Measurements from ENCODE around the gene RAB11FIP4. TPM values are rescaled to one million over a fixed set of nuclear protein-coding genes. Genes with fewer than 3 reads are reported as not detected.
A peak's percentile ranks its signal among the peaks of the same experiment; 100 is the strongest.

Gene RAB11FIP4
- total and polyA plus RNA-seq, 2 experiments from 2014 or later = 0.22 to 0.40 TPM

- peak; percentile 43 for DNase-seq
- H3K4me3 ChIP-seq = no peak overlapping the region
- no peak overlapping the region for H3K27ac ChIP-seq
- H3K79me2 ChIP-seq (ENCODE audit: insufficient read depth) = no peaks in the 10 kb centered on the region
- TF ChIP-seq EZH2phosphoT487 (IDR thresholded peaks at IDR 0.05; ENCODE audit: insufficient read depth, low read depth) (no peak), EZH2 (IDR thresholded peaks at IDR 0.05; ENCODE audit: insufficient read depth, poor library complexity, severe bottlenecking) (no peak)
- H2AFZ ChIP-seq = no peak overlapping the region
- H3K9me2 ChIP-seq (ENCODE audit: insufficient read depth) = no peaks in the 10 kb centered on the region
- WGBS, 2 experiments (ENCODE audit: low coverage in 1 of 2, low lambda C conversion rate in 2 of 2, missing lambda C conversion rate in 2 of 2) = 45 to 48% methylated on average over 18 of the region's 18 CpGs
- H3K36me3 ChIP-seq (ENCODE audit: low read depth) = no peaks in the 10 kb centered on the region
- no peak overlapping the region for H3K4me2 ChIP-seq (ENCODE audit: unreplicated experiment)
- H3K9me3 ChIP-seq (ENCODE audit: low read depth) = no peaks in the 10 kb centered on the region
- in situ Hi-C loops (cut with MboI) = no loop called here
- H3K4me1 ChIP-seq (ENCODE audit: insufficient read depth) = no peaks in the 10 kb centered on the region
- H4K20me1 ChIP-seq (ENCODE audit: insufficient read depth) = no peaks in the 10 kb centered on the region
- no peak overlapping the region for H3K9ac ChIP-seq
- peaks cover 17% of the 10 kb centered on the region for H3F3A ChIP-seq (ENCODE audit: insufficient read depth)
- H3K27me3 ChIP-seq (replicated peaks; ENCODE audit: insufficient read depth) = peaks cover 27% of the 10 kb centered on the region
Measured at GRCh38 chr17:31388770-31389656, 2.5 kb upstream of the RAB11FIP4 start.

GRCh38 chr17:31389657-31390381 lies 1.7 kb upstream of the RAB11FIP4 start:
- 55 to 59% methylated on average over 22 of the region's 22 CpGs for WGBS, 2 experiments (ENCODE audit: low coverage in 1 of 2, low lambda C conversion rate in 2 of 2, missing lambda C conversion rate in 2 of 2)
- no peak overlapping the region for H3K27ac ChIP-seq

GRCh38 chr17:31390426-31390747 lies 1.1 kb upstream of the RAB11FIP4 start:
- no peak for TF ChIP-seq EZH2 (IDR thresholded peaks at IDR 0.05; ENCODE audit: insufficient read depth, poor library complexity, severe bottlenecking)
- no peak for TF ChIP-seq EZH2phosphoT487 (IDR thresholded peaks at IDR 0.05; ENCODE audit: insufficient read depth, low read depth)
- Histone ChIP-seq H3K4me2 (ENCODE audit: unreplicated experiment) (no peak overlapping the region), H3K27ac (no peak overlapping the region), H3K27me3 (replicated peaks; ENCODE audit: insufficient read depth) (peaks cover 27% of the 10 kb centered on the region), H3K36me3 (ENCODE audit: low read depth) (no peaks in the 10 kb centered on the region), H3K4me3 (no peak overlapping the region), H3K9me2 (ENCODE audit: insufficient read depth) (no peaks in the 10 kb centered on the region), H3K79me2 (ENCODE audit: insufficient read depth) (no peaks in the 10 kb centered on the region), H3F3A (ENCODE audit: insufficient read depth) (peaks cover 14% of the 10 kb centered on the region), H3K9ac (no peak overlapping the region), H4K20me1 (ENCODE audit: insufficient read depth) (no peaks in the 10 kb centered on the region), H3K9me3 (ENCODE audit: low read depth) (no peaks in the 10 kb centered on the region), H3K4me1 (ENCODE audit: insufficient read depth) (no peaks in the 10 kb centered on the region), H2AFZ (no peak overlapping the region)
- 77 to 84% methylated on average over 8 of the region's 8 CpGs for WGBS, 2 experiments (ENCODE audit: low coverage in 1 of 2, low lambda C conversion rate in 2 of 2, missing lambda C conversion rate in 2 of 2)
- DNase-seq = no peak
- in situ Hi-C loops (cut with MboI) = no loop called here

More at GRCh38 chr17:31389657-31390381, 1.7 kb upstream of the RAB11FIP4 start:
- in situ Hi-C loops (cut with MboI) = no loop called here
- Histone ChIP-seq H3K79me2 (ENCODE audit: insufficient read depth) (no peaks in the 10 kb centered on the region), H3K36me3 (ENCODE audit: low read depth) (no peaks in the 10 kb centered on the region), H3K4me2 (ENCODE audit: unreplicated experiment) (no peak overlapping the region), H3K4me1 (ENCODE audit: insufficient read depth) (no peaks in the 10 kb centered on the region), H4K20me1 (ENCODE audit: insufficient read depth) (no peaks in the 10 kb centered on the region), H3K9me2 (ENCODE audit: insufficient read depth) (no peaks in the 10 kb centered on the region), H3K4me3 (no peak overlapping the region), H3K27me3 (replicated peaks; ENCODE audit: insufficient read depth) (peaks cover 27% of the 10 kb centered on the region), H3K9me3 (ENCODE audit: low read depth) (no peaks in the 10 kb centered on the region), H2AFZ (no peak overlapping the region), H3F3A (ENCODE audit: insufficient read depth) (peaks cover 17% of the 10 kb centered on the region), H3K9ac (no peak overlapping the region)
- DNase-seq = no peak
- no peak for TF ChIP-seq EZH2phosphoT487 (IDR thresholded peaks at IDR 0.05; ENCODE audit: insufficient read depth, low read depth)
- no peak for TF ChIP-seq EZH2 (IDR thresholded peaks at IDR 0.05; ENCODE audit: insufficient read depth, poor library complexity, severe bottlenecking)

- Histone ChIP-seq H3K79me2 (ENCODE audit: insufficient read depth) (no peaks in the 10 kb centered on the region), H3K4me2 (ENCODE audit: unreplicated experiment) (no peak overlapping the region), H2AFZ (no peak overlapping the region), H3F3A (ENCODE audit: insufficient read depth) (peaks cover 9% of the 10 kb centered on the region; the same call in 1 of the 2 replicates), H3K9ac (no peak overlapping the region), H3K4me1 (ENCODE audit: insufficient read depth) (no peaks in the 10 kb centered on the region), H3K4me3 (peak overlapping the region; percentile 41; the same call in 1 of the 2 replicates), H3K36me3 (ENCODE audit: low read depth) (no peaks in the 10 kb centered on the region), H3K9me2 (ENCODE audit: insufficient read depth) (no peaks in the 10 kb centered on the region), H3K27me3 (replicated peaks; ENCODE audit: insufficient read depth) (peaks cover 27% of the 10 kb centered on the region), H4K20me1 (ENCODE audit: insufficient read depth) (no peaks in the 10 kb centered on the region), H3K27ac (no peak overlapping the region), H3K9me3 (ENCODE audit: low read depth) (no peaks in the 10 kb centered on the region)
- WGBS, 2 experiments (ENCODE audit: low coverage in 1 of 2, low lambda C conversion rate in 2 of 2, missing lambda C conversion rate in 2 of 2) = 19 to 36% methylated on average over 23 to 48 of the region's 56 CpGs
- TF ChIP-seq EZH2phosphoT487 (IDR thresholded peaks at IDR 0.05; ENCODE audit: insufficient read depth, low read depth) (no peak), EZH2 (IDR thresholded peaks at IDR 0.05; ENCODE audit: insufficient read depth, poor library complexity, severe bottlenecking) (peak; percentile 49)
- in situ Hi-C loops (cut with MboI) = no loop called here
- DNase-seq = peak; percentile 11
Measured at GRCh38 chr17:31390748-31391495, 553 bp upstream of the RAB11FIP4 start.
